Measurements from ENCODE around the gene HS3ST6.
"Not testable (repeated sequence)": the region's sequence is repeated elsewhere in the genome, so short reads cannot be mapped to it uniquely, and the experiment has no call there.

HS3ST6 gene

DNA sequence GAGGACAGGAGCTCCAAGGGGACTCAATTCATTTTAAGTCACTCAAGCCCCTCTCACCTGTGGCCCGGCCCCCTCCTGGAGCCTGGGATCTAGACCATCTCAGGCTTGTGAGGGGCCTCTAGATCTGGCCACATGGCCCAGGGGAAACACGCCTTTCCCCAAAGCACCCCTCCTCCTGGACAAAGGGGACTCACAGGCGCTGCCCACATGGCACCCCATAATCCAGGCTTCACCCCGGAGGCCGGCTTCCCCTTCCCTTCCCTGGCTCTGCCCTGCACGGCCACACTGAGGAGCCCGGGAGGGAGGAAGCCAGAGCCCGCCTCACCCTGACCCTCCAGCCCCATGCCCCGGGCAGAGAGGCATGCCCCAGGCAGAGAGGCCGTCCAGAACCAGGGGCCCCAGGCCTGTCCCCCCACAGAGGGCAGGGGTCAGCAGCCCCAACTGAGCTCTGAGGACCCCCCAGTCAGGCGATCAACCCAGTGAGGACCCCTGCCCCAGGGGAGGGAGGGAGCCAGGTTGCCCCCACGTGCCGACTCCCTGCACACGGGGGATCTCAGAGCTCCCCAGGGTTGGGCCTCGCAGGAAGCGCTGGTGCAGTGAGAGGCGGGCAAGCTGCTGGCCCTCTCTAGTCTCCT, 10.9 kb downstream of the HS3ST6 start:
- no peak for DNase-seq (ENCODE audit: low read depth in 2 of 2)

DNA sequence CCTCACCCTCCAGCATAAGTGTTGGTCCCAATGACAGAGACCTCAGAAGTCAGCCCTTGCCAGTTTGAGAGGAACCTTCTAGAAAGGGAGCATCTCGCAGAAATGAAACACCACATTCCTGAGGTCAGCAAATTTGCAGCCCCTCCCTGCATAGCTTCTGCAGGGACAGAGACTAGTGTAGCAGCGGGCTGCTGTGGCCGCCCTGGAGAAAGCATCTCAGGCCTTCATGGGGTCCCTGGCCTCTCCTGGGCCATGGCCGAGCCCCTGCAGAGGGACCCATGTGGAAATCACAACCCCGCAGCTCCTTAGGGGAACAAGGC, 11.4 kb downstream of the HS3ST6 start:
- no peak for DNase-seq (ENCODE audit: low read depth in 2 of 2)

DNA sequence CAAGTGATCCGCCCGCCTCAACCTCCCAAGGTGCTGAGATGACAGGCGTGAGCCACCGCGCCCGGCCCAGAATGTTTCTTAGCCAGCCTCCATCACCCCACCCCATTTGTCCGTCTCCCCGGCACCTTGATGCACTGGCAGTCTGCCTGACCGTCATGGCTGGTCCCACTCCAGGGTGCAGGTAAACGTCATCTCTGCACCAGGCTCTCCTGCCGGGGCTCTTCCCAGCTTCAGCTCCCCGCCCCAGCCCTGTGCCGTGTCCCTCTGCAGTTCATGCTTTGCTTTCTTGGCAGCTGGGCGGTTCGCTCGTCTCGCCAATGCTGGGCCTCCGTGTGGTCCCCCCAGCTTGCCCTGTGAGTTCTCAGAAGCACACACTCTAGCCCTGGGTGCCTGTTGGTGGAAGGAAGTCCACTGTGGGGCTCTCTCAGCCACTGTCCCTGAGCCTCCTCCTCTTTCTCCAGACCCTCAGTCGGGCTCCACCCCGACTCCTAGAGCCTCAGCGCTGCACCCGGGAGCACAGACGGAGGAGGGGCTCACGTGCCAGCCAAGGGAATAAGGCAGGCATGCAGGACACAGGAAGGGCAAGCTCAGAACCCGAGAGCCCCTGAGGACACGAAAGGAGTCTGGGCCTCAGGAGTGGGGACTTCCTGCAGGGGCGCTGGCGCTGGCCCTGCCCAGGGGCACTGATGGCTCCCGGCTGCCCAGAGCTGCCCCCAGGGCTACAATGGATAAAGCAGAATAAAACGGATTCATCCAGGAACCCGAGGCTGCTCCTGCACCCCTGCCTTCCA, 12.0 kb downstream of the HS3ST6 start:
- no peak for DNase-seq (ENCODE audit: low read depth in 2 of 2)

DNA sequence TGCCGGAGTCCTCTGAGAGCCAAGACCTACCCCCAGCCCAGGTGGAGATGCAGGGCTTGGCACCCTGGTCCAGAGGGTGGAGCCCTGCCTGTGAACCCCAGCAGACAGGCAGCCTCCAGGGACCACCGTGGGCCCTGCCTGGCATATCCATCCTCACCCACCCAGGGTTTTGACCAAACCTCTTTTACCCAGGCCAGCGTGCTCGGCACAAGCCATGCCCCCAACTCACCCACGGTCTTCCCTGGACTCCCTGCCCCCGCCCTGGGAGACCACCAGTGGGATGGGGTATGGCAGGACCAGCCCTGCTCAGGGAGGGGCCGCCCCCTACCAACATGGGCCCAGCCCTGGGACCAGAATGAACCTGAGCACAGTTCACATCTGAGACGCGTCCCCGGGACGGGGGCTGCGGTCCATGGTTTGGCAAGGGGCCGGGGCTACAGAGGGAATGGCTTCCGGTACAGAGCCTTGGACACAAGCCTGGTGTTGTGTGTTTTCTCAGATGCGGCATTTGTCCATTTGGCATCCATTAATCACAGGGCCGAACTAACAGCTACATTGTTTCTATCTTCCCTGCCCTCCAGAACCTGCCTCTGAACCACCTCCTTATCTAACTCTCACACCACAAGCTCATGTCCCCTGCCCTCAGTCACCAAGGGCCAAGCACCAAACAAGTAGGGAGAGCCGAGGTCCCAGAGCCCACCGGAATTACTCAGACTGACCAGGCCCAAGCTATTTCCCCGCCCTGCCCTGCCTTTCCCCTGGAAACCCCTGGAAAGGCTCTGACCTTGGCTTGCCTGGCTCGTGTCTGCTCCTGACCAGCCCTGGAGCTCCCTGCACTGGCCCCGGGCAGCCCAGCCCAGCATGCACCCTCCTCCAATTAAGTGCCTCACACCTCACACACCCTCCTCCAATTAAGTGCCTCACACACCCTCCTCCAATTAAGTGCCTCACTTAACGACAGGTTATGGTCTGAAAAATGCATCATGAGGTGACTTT, 14.1 kb downstream of the HS3ST6 start:
- DNase-seq (ENCODE audit: low read depth in 2 of 2): no peak

DNA sequence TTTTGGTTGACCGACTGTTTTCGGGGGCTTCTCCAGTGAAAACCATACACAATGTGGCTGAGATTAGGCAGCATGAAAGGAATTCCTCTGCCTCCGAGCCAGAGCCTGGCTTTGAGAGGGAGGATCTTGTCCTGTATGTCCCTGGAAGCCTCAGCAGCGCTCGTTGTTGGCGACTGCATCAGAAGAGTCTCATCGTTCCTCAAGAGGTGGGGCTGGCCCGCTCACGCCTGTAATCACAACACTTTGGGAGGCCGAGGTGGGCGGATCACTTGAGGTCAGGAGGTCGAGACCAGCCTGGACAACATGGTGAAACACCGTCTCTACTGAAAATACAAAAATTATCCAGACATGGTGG, 15.0 kb downstream of the HS3ST6 start:
- no peak for DNase-seq (ENCODE audit: low read depth in 2 of 2)

DNA sequence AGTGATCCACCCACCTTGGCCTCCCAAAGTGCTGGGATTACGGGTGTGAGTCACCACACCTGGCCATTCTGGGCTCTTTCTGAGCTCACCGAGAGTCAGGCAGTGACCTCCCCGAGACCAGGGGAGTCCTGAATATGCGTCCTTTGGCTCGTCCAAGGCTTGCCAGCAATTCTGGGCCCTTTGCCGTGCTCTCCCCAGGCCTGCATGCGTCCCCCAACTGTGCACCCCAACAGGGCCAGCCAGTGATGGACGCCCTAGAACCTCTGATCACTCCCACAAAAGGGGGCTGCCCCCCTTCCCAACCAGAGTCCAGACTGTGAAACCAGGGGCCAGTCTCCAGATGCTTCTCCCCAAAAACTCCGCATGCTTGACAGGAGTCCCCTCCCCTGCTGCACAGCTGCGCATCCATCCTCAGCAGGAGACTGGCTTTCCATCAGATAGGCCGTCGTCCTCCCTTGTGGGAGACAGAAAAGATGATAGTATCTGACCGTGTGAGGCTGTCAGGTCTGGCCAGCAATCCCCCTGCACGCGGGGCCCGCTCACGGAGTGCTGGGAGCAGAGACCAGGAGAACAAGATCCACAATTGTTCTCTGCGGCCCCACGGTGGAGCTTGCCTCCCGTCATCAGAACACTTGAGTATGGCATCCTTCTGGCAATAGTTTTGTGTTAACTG, 15.5 kb downstream of the HS3ST6 start:
- DNase-seq (ENCODE audit: low read depth in 2 of 2): no peak

DNA sequence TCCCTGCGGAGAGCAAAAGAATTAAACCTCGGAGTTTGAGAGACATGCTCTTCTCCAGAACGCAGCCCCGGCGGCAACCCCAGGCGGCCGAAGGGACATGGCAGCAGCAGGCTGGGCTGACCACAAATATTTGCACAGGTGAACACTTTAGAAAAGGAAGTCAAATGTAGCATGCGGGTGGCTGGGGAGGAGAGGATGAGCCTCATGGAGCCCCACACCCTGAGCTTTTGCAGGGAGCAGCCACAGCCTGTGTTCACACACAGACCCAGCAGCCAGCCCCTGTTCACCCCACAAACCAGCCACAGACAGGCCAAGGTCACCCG, 17.8 kb downstream of the HS3ST6 start:
- no peak for DNase-seq (ENCODE audit: low read depth in 2 of 2)

DNA sequence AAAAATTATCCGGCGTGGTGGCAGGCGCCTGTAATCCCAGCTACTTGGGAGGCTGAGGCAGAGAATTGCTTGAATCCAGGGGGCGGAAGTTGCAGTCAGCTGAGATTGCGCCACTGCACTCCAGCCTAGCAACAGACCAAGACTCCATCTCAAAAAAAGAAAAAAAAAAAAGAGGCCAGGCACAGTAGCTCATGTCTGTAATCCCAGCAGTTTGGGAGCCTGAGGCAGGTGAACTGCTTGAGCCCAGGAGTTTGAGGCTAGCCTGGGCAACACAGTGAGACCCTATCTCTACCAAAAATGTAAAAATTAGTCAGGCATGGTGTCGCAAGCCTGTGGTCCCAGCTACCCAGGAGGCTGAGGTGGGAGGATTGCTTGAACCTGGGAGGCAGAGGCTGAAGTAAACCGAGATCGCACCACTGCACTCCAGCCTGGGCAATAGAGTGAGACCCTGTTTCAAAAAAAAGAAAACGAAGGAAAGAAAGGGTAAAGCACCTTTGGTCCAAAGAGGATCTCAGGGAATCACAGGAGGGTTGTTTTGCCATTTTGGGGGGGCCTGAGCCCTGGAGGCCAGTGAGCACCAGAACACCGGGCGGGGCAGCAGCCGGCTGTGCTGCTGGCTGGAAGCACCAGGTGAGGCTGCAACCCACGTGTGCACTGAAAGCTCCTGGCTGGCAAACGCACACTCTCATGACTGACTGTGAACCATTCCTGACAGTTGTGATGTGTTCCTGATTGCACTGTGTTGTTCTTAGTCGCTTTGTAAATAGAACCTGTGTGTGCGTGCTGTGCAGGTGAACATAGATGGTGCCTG, 18.4 kb downstream of the HS3ST6 start:
- DNase-seq (ENCODE audit: low read depth in 2 of 2): no peak

DNA sequence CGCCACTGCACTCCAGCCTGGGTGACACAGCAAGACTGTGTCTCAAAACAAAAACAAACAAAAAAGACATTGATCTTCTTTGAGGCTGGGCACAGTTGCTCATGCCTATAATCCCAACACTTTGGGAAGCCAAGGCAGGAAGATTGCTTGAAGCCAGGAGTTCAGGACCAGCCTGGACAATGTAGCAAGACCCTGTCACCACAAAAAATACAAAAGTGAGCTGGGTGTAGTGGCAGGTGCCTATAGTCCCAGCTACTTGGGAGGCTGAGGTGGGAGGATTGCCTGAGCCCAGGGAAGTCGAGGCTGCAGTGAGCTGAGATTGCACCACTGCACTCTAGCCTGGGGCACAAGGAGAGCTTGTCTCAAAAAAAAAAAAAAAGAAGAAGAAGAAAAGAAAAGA, 20.5 kb downstream of the HS3ST6 start:
- not testable (repeated sequence) for DNase-seq (ENCODE audit: low read depth in 2 of 2)

DNA sequence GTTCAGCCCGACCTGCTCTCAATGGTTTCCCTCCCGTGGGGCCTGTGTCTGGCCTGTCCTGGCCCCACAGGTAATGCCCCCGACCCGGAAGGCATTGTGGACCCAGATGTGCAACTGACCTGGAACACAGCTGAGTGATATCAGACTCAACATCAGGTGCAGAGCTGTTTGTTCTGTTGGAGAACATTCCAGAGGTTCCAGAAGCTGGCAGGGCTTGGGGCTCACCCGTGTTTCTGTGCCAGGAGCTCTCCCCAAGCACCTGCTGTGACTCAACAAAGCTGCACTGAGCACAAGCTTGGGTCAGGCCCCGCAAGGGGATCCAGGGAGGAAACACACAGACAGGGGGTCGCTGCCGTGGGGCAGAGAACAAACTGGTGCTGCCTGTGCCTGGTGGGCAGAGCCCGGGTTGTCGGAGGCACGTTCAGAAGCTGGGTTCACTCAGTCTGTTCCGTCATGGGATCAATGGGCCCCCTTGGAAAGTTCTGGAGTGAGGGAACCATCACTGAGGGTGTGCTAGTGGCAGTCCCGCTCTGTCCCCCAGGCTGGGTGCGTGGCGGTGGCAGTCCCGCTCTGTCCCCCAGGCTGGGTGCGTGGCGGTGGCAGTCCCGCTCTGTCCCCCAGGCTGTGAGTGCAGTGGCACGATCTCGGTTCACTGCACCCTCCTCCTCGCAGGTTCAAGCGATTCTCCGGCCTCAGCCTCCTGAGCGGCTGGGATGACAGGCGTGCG, 22.1 kb downstream of the HS3ST6 start:
- DNase-seq (ENCODE audit: low read depth in 2 of 2): no peak

DNA sequence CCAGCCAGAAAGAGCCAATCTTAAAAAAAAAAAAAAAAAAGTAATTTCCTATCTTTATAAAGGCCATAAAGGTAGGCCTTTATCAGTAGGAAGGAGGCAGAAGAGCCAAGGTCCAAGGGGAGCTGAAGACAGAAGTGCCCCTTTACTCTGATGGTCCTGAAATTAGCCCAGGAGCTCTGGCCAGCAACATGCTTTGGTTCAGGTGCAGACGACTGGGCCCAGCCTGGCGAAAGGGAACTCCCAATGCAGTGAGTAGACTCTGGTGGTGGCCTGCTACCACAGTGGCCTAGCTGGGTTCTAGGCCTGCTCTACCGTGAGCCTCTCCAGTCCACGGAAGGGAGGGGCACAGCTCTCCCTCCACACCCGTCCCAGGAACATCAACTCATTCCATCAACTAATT, 23.1 kb downstream of the HS3ST6 start:
- DNase-seq (ENCODE audit: low read depth in 2 of 2): no peak

DNA sequence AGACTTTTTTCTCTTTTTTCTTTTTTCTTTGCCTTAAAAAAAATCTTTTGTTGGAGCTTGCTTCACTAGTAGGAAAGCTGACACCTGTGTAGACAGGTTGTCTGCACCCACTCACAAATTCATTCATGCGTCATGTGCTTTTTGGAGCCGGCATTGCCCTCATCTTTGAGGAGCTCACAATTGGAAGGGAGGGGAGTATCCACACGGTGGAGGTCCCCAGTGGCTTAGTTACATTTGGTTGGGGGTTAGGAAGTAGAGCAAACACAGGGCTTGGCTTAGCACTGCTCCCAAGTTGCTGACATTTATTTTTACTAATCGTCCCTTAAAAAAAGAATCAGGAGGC, 27.5 kb downstream of the HS3ST6 start:
- no peak for DNase-seq (ENCODE audit: low read depth in 2 of 2)

DNA sequence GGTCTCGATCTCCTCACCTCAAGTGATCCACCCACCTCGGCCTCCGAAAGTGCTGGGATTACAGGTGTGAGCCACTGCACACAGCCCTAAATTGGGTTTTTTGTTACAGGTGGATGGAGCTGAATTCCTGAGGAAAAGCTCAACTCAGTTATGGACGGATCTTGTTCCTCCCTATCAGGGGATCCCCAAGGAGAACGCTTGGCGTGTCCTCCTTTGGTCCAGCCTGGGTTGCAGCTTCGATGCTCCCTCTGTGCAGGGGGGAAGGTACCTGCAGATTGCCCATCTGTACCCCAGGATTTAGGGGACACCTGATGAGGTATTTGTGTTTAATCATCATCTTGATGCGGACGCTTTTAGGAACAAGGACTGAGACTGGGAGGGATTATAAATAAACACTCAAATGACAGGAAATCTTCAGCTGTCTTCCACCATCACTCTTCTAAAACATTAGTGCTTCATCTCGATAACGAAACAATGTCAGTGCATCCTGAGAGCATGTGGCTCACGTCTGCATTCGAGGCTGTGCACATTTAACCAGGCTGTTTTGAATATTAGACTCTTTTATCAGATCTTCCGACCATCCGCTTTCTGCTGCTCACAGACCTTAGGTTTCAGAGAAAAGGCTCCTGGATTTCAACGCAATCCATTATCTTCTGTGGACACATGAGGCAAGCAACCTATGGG, 28.0 kb downstream of the HS3ST6 start:
- DNase-seq (ENCODE audit: low read depth in 2 of 2): no peak

DNA sequence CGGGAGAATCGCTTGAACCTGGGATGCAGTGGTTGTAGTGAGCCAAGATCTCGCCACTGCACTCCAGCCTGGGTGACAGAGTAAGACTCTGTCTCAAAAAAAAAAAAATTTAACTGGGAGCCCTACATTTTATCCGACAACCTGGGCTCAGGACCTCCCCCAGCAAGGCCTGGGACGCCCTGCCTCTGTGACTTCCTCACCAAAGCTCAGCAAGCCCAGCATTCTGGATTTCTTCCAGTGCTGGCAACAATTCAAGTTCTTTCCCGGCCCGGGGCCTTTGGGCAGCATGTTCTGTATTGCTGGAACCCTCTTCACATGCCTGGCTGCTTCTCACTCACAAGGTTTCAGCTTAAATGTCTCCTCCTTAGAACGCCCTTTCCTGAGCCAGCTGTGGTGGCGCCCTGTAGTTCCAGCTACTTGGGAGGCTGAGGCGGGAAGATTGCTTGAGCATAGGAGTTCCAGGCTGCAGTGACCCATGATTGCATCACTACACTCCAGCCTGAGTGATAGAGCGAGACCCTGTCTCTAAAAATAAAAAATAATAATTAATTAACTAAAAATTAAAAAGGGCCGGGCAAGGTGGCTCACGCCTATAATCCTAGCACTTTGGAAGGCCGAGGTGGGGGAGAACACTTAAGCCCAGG, 30.4 kb downstream of the HS3ST6 start:
- no peak for DNase-seq (ENCODE audit: low read depth in 2 of 2)

DNA sequence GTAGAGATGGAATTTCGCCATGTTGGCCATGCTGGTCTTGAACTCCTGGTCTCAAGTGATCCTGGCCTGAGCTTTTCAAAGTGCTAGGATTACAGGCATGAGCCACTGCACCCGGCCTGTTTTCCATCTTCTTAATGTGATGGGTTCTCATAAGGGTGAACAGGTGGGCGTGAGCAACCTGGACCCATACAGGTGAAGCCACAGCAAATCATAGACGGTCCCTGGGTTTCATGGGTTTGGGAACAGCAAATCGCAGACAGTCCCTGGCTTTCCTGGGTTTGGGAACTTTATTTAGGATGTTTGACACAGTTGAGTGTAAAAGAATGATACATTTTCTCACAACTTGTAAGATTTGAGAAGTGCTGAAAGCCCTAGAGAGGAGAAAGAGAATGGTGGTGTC, 33.3 kb downstream of the HS3ST6 start:
- no peak for DNase-seq (ENCODE audit: low read depth in 2 of 2)

DNA sequence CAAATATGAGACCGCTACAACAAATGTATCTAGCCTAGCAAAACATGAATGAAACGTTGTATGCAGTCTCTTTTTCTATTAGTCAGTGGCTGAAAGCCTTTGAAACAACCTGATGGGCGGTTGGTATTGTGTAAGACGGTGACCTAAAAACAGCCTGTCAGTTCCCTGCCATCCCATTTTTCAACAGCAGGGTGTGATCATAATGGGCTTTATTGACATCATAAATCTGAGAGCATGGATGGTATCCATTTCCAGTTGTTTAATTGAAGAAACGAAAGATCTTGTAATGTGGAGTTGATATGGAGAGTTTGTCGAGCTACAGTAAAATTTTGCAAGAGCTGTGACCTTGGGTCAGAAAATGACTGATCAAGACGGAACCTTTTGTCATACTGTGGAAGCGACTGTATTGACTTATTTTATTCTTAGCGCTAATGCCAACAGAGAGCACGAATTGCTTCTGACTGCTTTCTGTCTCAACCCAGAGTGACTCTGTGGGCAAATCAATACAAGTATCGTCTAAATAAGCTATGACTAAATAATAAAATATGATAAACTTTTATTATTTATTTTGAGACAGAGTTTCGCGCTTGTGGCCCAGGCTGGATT, 34.0 kb downstream of the HS3ST6 start:
- no peak for DNase-seq (ENCODE audit: low read depth in 2 of 2)

DNA sequence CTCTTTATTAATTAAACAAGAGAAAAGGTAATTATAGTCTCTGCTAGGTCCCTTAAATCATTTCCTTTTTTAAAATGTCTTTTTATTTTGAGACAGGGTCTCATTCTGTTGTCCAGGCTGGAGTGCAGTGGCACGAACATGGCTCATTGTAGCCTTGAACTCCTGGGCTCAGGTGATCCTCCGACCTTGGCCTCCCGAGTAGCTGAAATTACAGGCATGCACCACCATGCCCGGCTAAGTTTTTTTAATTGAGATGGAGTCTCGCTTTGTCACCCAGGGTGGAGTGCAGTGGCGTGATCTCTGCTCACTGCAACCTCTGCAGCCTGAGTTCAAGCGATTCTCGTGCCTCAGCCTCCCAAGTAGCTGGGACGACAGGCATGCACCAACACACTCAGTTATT, 37.0 kb downstream of the HS3ST6 start:
- DNase-seq (ENCODE audit: low read depth in 2 of 2): not testable (repeated sequence)

DNA sequence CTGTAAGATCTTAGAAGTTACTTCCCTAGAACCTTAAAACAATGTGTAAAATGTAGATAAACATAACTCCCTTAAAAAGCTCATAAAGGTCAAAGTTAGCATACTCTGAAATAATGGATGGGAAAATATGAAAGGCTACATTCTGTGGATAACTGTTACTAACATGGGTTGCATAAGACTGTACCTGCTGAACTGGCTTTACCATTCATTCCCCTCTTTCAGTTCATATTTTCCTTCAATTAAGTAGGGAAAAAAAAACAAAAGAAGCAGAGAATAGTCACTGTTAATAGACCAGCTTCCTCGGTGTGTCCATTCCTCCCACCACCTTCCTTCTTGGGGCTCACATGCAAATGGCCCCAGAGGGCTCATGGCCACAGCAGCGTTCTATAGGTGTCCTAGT, 38.7 kb downstream of the HS3ST6 start:
- DNase-seq (ENCODE audit: low read depth in 2 of 2): no peak

DNA sequence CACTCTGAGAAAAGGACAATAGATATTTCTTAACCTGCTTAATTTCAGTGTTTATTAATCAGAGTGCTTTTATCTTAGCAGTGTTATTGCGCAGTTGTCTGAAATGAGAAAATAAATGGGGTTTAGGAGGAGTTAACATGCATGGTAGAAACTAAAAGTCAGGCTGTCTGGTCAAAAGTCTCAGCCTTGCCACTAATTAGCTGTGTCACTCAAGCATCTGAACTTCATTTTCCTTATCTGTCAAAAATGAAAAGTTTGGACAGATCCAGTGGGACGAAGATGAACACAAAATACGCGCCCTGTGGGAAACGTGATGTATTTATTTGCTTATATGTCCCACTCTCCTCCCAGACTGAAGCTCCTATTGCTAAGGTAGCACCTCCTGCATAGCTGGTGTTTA, 40.0 kb downstream of the HS3ST6 start:
- DNase-seq (ENCODE audit: low read depth in 2 of 2): no peak
